ENCODE measurements around the gene RCVRN.
"Not testable (repeated sequence)": the region's sequence is repeated elsewhere in the genome, so short reads cannot be mapped to it uniquely, and the experiment has no call there.

RCVRN gene

DNA sequence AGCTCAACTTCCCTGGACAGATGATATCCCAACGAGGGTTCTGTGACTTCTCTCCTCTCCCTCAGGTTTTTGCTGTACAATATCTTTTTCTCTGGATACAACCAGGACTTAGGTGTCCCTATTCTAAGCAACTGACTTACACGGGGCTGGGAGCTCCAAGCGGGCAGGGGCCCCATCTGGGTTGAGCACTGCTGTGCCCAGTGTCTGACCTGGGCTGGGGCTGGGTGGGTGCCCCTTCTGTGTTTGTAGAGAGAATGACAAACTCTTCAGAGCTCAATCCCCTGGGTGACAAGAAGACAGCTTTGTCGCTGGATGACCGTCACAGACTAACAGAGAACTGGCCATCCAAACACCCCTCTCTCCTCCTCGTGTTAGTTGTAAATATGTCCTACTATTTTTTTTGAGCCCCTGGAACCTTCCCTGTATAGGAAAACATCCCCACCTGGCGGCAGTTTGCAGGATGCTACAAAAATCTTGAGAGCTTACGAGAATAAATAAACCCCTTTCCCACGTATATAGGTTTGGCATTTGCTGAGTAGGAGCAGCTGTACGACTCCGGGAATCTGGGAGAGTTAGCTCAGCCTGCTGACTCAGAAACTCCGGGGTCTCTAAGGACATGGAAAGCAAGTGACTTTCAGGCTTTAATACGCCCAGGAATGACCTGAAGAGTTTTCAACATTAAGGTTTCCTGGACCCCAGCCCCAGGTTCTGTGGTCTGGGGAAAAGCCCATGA, 23.7 kb upstream of the RCVRN start:
- peak; percentile 50 for DNase-seq (ENCODE audit: extremely low spot score)
- CTCF ChIA-PET: interaction anchor here (0.6 to 0.7 kb wide), 2 partner anchors 16 to 663 kb away, joined by 3 to 4 read pairs; no protein-coding TSS in a partner anchor
- POLR2A ChIA-PET: no interaction called here

DNA sequence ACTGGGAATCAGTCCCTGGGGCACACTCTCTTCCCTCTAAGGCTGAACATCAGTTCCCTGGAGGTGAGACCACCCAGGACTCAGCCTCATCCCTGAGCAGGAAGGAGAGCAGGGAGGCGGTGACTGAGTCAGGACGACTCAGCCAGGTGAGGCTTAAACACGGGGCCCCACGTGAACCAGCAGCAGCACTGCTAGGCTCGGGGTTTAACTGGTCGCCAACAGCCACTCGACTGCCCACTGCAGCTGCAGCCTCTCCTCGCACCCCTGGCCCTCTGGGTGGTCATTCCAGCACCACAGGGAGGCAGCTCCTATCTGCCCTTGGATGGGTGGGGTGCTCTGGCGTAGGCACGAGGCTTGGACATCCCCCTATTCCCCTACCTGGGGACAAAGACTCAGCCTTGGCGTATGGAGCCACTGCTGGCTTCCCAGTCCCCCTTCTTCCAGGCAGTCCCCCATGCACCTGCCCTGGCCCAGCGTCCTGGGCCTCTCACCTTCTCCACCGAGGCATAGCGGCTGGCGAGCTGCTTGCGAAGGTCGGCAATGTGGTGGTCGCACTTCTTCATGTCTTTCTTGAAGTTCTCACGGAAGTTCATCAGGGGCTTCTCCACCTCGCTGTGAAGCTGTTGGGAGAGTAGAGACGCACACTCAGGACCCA, 21.2 kb upstream of the RCVRN start:
- no peak for TF ChIP-seq SP1 (IDR thresholded peaks at IDR 0.05)
- TF ChIP-seq TARDBP (IDR thresholded peaks at IDR 0.05): no peak
- TF ChIP-seq BHLHE40 (IDR thresholded peaks at IDR 0.05; ENCODE audit: borderline replicate concordance): no peak
- no peak for TF ChIP-seq FOXM1 (IDR thresholded peaks at IDR 0.05; ENCODE audit: borderline replicate concordance)
- no peak for TF ChIP-seq ELF4 (IDR thresholded peaks at IDR 0.05)
- no peak for TF ChIP-seq HDGF (IDR thresholded peaks at IDR 0.05; ENCODE audit: borderline replicate concordance)
- no peak for TF ChIP-seq SUZ12 (IDR thresholded peaks at IDR 0.05)
- TF ChIP-seq, protein P1, sequence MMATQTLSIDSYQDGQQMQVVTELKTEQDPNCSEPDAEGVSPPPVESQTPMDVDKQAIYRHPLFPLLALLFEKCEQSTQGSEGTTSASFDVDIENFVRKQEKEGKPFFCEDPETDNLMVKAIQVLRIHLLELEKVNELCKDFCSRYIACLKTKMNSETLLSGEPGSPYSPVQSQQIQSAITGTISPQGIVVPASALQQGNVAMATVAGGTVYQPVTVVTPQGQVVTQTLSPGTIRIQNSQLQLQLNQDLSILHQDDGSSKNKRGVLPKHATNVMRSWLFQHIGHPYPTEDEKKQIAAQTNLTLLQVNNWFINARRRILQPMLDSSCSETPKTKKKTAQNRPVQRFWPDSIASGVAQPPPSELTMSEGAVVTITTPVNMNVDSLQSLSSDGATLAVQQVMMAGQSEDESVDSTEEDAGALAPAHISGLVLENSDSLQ (IDR thresholded peaks at IDR 0.05): no peak
- TF ChIP-seq ARNT (IDR thresholded peaks at IDR 0.05): no peak
- no peak for TF ChIP-seq CTBP1 (IDR thresholded peaks at IDR 0.05; ENCODE audit: borderline replicate concordance)
- no peak for TF ChIP-seq LEF1 (IDR thresholded peaks at IDR 0.05; ENCODE audit: borderline replicate concordance)
- no peak for TF ChIP-seq ZNF384 (IDR thresholded peaks at IDR 0.05)
- TF ChIP-seq NFRKB (IDR thresholded peaks at IDR 0.05): no peak
- no peak for TF ChIP-seq FOXA1 (IDR thresholded peaks at IDR 0.05)
- POLR2A ChIA-PET: no interaction called here
- CTCF ChIA-PET: interaction anchor here (0.9 kb wide), 1 partner anchor 690 kb away, joined by 3 read pairs; no protein-coding TSS in a partner anchor
- no peak for DNase-seq (ENCODE audit: extremely low spot score)

More for the DNA sequence above, 23.7 kb upstream of the RCVRN start:
- no peak for TF ChIP-seq NFRKB (IDR thresholded peaks at IDR 0.05)
- peak; percentile 77 for TF ChIP-seq ZNF384 (IDR thresholded peaks at IDR 0.05)

DNA sequence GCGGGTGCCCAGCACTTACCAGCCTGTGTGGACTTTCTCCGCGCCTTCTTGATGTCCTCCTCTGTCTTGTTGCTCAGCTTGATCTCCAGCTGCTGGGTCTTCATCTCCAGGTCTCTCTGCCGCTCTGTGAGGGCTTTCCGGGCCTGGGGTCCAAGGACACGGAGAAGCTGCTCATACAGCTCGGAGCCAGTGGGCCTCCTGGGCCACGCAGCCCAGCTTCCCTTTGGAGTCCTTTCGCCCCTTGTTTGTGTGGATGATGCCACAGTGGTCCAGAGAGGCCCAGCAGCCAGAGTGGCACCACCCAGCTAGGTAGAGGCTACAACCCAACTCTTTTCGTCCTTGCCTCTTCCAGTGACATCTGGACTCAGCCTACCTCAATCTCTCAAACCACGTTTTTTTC, 20.4 kb upstream of the RCVRN start:
- POLR2A ChIA-PET: no interaction called here

DNA sequence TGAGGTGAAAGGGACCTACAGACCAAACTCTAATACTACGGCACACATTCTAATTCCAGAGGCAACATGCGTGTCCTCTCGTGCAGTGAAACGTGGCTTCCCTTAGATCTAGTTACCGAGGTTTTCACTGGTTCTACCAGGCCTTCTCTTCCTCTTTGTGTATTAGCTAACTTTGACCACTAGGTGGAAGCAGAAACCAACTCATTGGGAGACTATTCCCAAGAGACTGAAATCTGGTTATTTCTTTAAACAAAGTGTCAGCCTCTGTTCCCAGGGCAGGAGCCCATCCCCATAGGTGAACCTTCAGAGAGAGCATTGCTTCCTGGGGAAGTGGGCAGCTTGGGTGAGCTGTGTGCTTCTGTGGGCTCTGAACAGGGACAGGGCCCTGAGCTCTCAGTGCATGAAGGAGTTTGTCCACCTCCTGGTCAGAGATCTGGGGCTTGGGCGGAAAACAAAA, 19.7 kb upstream of the RCVRN start:
- POLR2A ChIA-PET: no interaction called here
- TF ChIP-seq NFRKB (IDR thresholded peaks at IDR 0.05) (no peak), L3MBTL2 (conservative IDR thresholded peaks at IDR 0.05) (peak; percentile 53)
- DNase-seq (ENCODE audit: extremely low spot score): peak; percentile 68
- CTCF ChIA-PET: interaction anchor here (0.8 to 1.3 kb wide), 4 partner anchors 17 to 692 kb away, joined by 3 to 6 read pairs (median 4); no protein-coding TSS in a partner anchor

More for the DNA sequence above, 20.4 kb upstream of the RCVRN start:
- TF ChIP-seq SUZ12 (IDR thresholded peaks at IDR 0.05) (no peak), HDGF (IDR thresholded peaks at IDR 0.05; ENCODE audit: borderline replicate concordance) (no peak), SP1 (IDR thresholded peaks at IDR 0.05) (no peak), L3MBTL2 (conservative IDR thresholded peaks at IDR 0.05) (no peak), TARDBP (IDR thresholded peaks at IDR 0.05) (no peak), ELF4 (IDR thresholded peaks at IDR 0.05) (no peak), LEF1 (IDR thresholded peaks at IDR 0.05; ENCODE audit: borderline replicate concordance) (no peak), FOXA1 (IDR thresholded peaks at IDR 0.05) (no peak), ZNF384 (IDR thresholded peaks at IDR 0.05) (no peak), NFRKB (IDR thresholded peaks at IDR 0.05) (no peak), CTBP1 (IDR thresholded peaks at IDR 0.05; ENCODE audit: borderline replicate concordance) (no peak), ARNT (IDR thresholded peaks at IDR 0.05) (no peak), FOXM1 (IDR thresholded peaks at IDR 0.05; ENCODE audit: borderline replicate concordance) (no peak), FOXK2 (IDR thresholded peaks at IDR 0.05) (no peak), BHLHE40 (IDR thresholded peaks at IDR 0.05; ENCODE audit: borderline replicate concordance) (no peak)
- TF ChIP-seq, protein P1 (IDR thresholded peaks at IDR 0.05): no peak
- CTCF ChIA-PET: interaction anchor here (0.7 to 1.3 kb wide), 4 partner anchors 197 to 691 kb away, joined by 3 to 6 read pairs (median 3); no protein-coding TSS in a partner anchor
- no peak for DNase-seq (ENCODE audit: extremely low spot score)

DNA sequence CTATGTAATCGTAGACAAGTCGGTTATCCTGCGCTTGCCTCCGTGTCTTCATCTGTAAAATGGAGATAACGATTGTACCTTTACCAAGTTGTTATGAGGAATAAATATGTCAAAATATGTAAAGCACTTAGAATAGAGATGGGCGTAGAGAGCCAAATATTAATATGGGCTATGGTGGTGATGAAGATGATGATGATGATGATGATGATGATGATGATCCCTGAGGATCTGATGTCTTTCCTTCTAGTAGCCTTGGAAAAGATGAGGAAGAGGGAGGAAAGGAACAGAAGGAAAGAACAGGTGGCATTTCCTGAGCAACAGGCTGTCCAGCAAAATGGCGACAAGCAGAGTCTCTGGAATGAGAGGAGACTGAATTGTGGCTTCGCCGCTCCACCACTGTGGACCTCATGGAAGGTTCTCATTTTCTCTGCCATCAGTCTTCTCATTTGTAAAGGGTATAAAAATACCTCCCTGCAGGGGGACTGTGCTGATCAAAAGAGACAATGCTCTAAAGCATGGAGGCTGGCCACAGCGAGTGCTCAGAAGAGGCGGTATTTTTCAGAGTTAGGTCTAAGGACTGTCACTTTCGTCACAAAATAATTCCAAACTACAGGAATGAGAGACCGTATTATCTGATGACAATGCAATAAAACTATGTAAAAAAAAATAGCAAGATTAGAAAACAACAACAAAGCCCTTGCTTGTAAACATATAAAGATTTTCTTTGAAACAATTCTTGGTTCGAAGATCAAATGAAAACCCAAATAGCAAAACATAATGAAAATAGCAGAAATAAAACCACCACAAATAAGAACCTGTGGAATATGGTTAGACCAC, 17.2 kb upstream of the RCVRN start:
- no peak for DNase-seq (ENCODE audit: extremely low spot score)
- CTCF ChIA-PET: no interaction called here
- TF ChIP-seq ELF4 (IDR thresholded peaks at IDR 0.05) (no peak), FOXK2 (IDR thresholded peaks at IDR 0.05) (no peak), BHLHE40 (IDR thresholded peaks at IDR 0.05; ENCODE audit: borderline replicate concordance) (no peak), FOXM1 (IDR thresholded peaks at IDR 0.05; ENCODE audit: borderline replicate concordance) (no peak)
- POLR2A ChIA-PET: no interaction called here

DNA sequence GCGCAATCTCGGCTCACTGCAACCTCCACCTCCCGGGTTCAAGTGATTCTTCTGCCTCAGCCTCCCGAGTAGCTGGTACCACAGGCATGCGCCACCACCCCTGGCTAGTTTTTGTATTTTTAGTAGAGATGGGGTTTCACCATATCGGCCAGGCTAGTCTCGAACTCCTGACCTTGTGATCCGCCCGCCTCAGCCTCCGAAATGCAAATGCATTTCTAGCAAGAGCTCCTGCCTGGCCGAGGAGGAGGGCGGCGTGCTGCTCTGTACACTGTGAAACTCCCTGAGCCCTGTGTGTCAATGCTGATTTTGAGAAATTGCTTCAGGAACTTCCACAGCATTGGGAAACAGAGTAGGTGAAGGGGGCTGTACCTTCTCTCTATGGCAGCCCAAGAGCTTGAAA, 16.1 kb upstream of the RCVRN start:
- CTCF ChIA-PET; POLR2A ChIA-PET; DNase-seq (ENCODE audit: extremely low spot score): not testable (repeated sequence)
